Activated T-cell treated with anti-CD3 and anti-CD28 coated beads, Interleukin-2, amount 50 U/mL, for 4 hours (primary cell): ENCODE results near the gene TSC1. TPM values are rescaled to one million over a fixed set of nuclear protein-coding genes. Genes with fewer than 3 reads are reported as not detected.

Experiments
- ATAC-seq, 2 donors: fragments of 200-7000 bp; cut with Tn5 transposase; one replicate each; pipeline ENCODE4 v1.10.0; 2021
- DNase-seq: peaks from one replicate; pipeline ENCODE4 v3.0.0-alpha.2; 2020
- H3K27me3 Mint-ChIP-seq: one replicate; pipeline ENCODE4 v1.8.0; 2021; ENCODE audit warnings: low read depth, mixed read lengths
- H3K36me3 Mint-ChIP-seq: one replicate; pipeline ENCODE4 v1.8.0; 2022; ENCODE audit warnings: mixed read lengths; ENCODE audit not compliant: insufficient read depth
- H3K4me1 Mint-ChIP-seq: one replicate; pipeline ENCODE4 v1.8.0; 2021; ENCODE audit warnings: low read depth, mixed read lengths
- H3K4me3 Mint-ChIP-seq: one replicate; pipeline ENCODE4 v1.8.0; 2021; ENCODE audit warnings: mild to moderate bottlenecking, moderate library complexity, mixed read lengths
- H3K9me3 Mint-ChIP-seq: one replicate; pipeline ENCODE4 v1.8.0; 2021; ENCODE audit warnings: mixed read lengths
- total RNA-seq, 3 donors: library from RNA; stranded (reverse); gene quantifications; one replicate each; pipeline ENCODE4 v1.2.1, GENCODE V29; 2021

Gene TSC1
- total RNA-seq, 3 donors from 2014 or later = 23.6 to 26.8 (median 24.0) TPM

DNA sequence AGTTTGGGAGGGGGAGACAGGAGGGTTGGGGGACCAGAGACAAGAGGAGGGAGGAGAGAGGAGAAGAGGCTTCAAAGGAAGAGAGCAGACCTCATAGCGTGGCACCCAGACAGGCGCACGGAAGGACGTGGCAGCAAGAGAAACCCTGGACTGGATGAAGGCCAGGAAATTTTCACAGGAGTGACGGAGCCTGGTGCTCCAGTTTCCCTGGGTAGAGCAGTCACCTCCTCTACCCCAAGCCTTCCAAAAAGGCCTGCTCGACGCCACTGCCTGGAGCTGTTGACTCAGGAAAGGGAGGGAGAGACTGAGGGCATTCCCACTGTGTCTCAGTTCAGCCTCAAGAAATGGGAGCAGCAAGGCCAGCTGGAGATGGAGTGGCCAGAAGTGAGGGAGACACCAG, 85.7 kb downstream of the TSC1 start:
- no peak for DNase-seq
- no peak for ATAC-seq
- H3K4me1 Mint-ChIP-seq = peaks cover 6% of the 10 kb centered on the region
- no peaks in the 10 kb centered on the region for H3K9me3 Mint-ChIP-seq
- no peak overlapping the region for H3K4me3 Mint-ChIP-seq
- no peaks in the 10 kb centered on the region for H3K36me3 Mint-ChIP-seq
- peaks cover 12% of the 10 kb centered on the region for H3K27me3 Mint-ChIP-seq

GRCh38 chr9:132857616-132858342, 86.6 kb downstream of the TSC1 start:
- DNase-seq = no peak
- Mint-ChIP-seq H3K4me1 (peaks cover 6% of the 10 kb centered on the region), H3K4me3 (no peak overlapping the region), H3K36me3 (no peaks in the 10 kb centered on the region), H3K27me3 (peaks cover 12% of the 10 kb centered on the region), H3K9me3 (no peaks in the 10 kb centered on the region)
- ATAC-seq = no peak

- Mint-ChIP-seq H3K4me3 (no peak overlapping the region), H3K27me3 (peaks cover 9% of the 10 kb centered on the region), H3K4me1 (peaks cover 6% of the 10 kb centered on the region), H3K36me3 (no peaks in the 10 kb centered on the region), H3K9me3 (no peaks in the 10 kb centered on the region)
- ATAC-seq (no peak), DNase-seq (no peak)
Observed at GRCh38 chr9:132857031-132857430, 87.4 kb downstream of the TSC1 start.

GRCh38 chr9:132855904-132856303, 88.5 kb downstream of the TSC1 start:
- peaks cover 7% of the 10 kb centered on the region for H3K4me1 Mint-ChIP-seq
- H3K27me3 Mint-ChIP-seq = peaks cover 15% of the 10 kb centered on the region
- H3K4me3 Mint-ChIP-seq = no peak overlapping the region
- no peaks in the 10 kb centered on the region for H3K9me3 Mint-ChIP-seq
- ATAC-seq (no peak), DNase-seq (no peak)
- H3K36me3 Mint-ChIP-seq = no peaks in the 10 kb centered on the region

DNA sequence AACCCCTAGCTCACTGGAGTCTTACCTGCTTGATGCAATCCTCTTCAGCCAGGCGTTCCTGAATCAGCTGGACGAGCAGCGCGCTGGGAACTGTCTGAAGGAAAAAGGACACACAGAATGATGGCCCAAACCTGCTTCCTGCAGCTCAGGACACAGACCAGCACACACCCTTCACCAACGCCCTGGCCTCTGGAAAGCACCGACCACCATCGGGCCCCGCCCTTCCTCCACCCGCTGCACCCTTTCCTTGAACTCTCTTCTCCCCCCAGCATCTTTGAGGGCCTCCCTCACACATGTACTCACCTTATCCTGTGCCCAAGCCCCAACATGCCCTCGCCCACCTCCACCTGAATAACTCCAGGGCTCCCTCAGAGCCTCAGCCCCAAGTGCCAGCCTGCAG, 89.6 kb downstream of the TSC1 start:
- Mint-ChIP-seq H3K4me3 (no peak overlapping the region), H3K4me1 (peaks cover 10% of the 10 kb centered on the region), H3K36me3 (no peaks in the 10 kb centered on the region)

GRCh38 chr9:132853482-132853881, 90.9 kb downstream of the TSC1 start:
- DNase-seq (no peak), ATAC-seq (no peak)
- Mint-ChIP-seq H3K27me3 (peaks cover 12% of the 10 kb centered on the region), H3K36me3 (no peaks in the 10 kb centered on the region), H3K9me3 (no peaks in the 10 kb centered on the region), H3K4me3 (no peak overlapping the region), H3K4me1 (peaks cover 17% of the 10 kb centered on the region)

More for the DNA sequence above, 89.6 kb downstream of the TSC1 start:
- no peak for DNase-seq
- no peak for ATAC-seq
- H3K27me3 Mint-ChIP-seq = peaks cover 15% of the 10 kb centered on the region
- H3K9me3 Mint-ChIP-seq = no peaks in the 10 kb centered on the region

GRCh38 chr9:132849185-132849706, 95.2 kb downstream of the TSC1 start:
- DNase-seq (no peak), ATAC-seq (no peak)
- Mint-ChIP-seq H3K36me3 (no peaks in the 10 kb centered on the region), H3K4me3 (peak overlapping the region; percentile 67), H3K27me3 (peaks cover 5% of the 10 kb centered on the region), H3K4me1 (peaks cover 13% of the 10 kb centered on the region), H3K9me3 (no peaks in the 10 kb centered on the region)

DNA sequence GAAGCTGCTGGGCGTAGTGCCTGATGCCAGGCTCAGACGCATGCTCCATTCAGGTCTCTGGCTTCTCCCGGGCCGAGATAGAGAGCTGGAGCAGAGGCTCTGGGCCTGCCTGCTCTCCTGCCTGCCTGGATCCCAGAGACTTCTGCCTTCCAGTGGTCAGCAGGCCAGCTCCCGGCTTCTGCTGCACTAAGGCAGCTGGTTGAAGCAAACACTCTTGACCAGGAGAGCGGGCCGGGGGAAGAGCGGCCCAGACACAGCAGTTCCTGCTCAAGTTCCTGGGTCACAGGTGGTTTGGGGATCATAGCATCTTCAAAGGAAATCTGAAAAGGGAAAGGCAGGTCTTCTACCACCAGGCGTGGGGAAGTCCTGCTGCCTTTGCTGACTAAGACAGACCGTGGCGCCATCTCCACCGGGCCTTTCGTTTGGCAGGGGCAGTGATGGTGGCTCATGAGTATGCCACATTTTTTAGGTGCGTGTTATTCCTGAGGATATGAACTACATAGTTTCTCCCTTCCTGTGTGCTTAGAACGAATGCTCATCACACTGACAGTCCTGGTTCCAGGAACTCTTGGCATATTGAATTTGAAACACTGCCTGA, 97.4 kb downstream of the TSC1 start:
- Mint-ChIP-seq H3K27me3 (peaks cover 5% of the 10 kb centered on the region), H3K36me3 (no peaks in the 10 kb centered on the region), H3K4me1 (peaks cover 13% of the 10 kb centered on the region), H3K4me3 (no peak overlapping the region), H3K9me3 (no peaks in the 10 kb centered on the region)
- no peak for DNase-seq
- no peak for ATAC-seq

DNA sequence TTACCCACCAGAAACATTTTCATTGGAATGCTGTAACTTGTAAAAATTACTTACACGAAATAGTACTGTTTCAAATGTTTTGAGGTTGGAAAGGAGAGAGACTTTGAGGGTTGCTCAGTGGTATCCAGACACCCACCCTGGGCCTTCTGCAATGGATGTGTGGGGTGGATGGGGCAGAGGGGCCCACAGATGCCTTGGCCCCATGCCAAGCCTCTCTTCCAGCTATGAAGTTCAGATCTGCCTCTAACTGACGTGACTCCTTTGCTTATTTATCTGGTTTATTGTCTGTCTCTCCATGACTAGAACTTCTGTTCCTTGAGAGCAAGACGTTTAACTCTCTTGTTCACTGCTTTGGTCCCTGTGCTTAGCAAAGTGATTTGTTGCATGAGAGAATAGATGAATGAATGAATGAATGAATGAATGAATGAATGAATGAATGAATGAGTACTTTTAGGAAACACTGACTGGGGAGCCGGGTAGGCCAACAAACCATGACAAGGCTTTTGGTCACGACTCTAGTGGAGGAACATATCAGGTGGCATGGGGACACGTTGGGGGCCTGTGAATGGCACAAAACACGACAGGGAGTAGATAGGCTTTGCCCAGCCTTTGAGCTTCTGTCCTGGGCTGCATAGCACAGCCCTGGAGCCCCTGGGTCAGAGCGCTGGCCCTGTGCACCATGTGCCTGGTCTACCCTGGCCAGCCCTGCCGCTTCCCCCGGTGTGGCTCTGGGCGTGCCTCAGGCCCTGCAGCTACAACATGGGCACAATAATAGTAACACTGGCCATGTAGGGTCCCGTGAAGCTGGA, 98.1 kb downstream of the TSC1 start:
- Mint-ChIP-seq H3K27me3 (peaks cover 2% of the 10 kb centered on the region), H3K4me3 (no peak overlapping the region), H3K9me3 (no peaks in the 10 kb centered on the region), H3K4me1 (peaks cover 13% of the 10 kb centered on the region), H3K36me3 (no peaks in the 10 kb centered on the region)
- no peak for ATAC-seq
- DNase-seq = no peak

- ATAC-seq (no peak), DNase-seq (no peak)
- Mint-ChIP-seq H3K4me3 (no peak overlapping the region), H3K9me3 (no peaks in the 10 kb centered on the region), H3K27me3 (no peaks in the 10 kb centered on the region), H3K36me3 (no peaks in the 10 kb centered on the region), H3K4me1 (no peaks in the 10 kb centered on the region)
Observed at GRCh38 chr9:132842124-132843044, 102.0 kb downstream of the TSC1 start.

Other genes with a start within 250 kb of the TSC1 start
- not detected for gene AK8, start 66.3 kb downstream of the TSC1 start, total RNA-seq
- under 1 TPM; 0.42 to 0.82 (median 0.73) TPM for gene SPACA9, start 65.7 kb downstream of the TSC1 start, total RNA-seq
- gene GFI1B, start 34.1 kb upstream of the TSC1 start, total RNA-seq = under 1 TPM; 0.16 to 0.87 (median 0.56) TPM
- 10 to 100 TPM; 80.4 to 86.8 (median 83.6) TPM for gene GTF3C5, start 86.4 kb upstream of the TSC1 start, total RNA-seq
- gene CEL, start 117.4 kb upstream of the TSC1 start, total RNA-seq = 1 to 10 TPM; 3.1 to 4.7 (median 3.9) TPM
- gene RALGDS, start 176.6 kb upstream of the TSC1 start, total RNA-seq = 10 to 100 TPM; 43.2 to 46.7 (median 45.2) TPM
- 1 to 10 TPM; 3.0 to 3.3 (median 3.2) TPM for gene GBGT1, start 219.3 kb upstream of the TSC1 start, total RNA-seq